Measurements from ENCODE around the gene LRMDA.

LRMDA gene

DNA sequence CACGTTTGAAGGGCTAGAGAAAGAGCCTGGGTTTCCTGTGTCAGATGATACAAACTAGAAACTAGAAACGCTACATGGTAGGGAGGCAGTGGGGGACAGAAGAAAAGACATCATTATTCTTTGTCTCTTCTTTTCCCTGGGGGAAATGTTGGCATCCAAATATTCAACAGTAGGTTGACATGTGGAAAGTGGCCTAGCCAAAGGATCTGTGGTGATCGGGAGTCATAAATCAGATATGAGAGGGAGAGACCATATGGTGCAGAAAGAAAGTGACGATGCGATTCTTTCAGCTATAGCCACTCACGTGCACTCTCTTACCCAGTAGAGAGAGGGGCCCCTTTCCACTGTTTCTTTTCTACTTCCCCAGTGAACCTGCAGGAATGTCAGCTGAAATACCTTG is 964.7 kb downstream of the LRMDA start:
- DNase-seq: no peak

DNA sequence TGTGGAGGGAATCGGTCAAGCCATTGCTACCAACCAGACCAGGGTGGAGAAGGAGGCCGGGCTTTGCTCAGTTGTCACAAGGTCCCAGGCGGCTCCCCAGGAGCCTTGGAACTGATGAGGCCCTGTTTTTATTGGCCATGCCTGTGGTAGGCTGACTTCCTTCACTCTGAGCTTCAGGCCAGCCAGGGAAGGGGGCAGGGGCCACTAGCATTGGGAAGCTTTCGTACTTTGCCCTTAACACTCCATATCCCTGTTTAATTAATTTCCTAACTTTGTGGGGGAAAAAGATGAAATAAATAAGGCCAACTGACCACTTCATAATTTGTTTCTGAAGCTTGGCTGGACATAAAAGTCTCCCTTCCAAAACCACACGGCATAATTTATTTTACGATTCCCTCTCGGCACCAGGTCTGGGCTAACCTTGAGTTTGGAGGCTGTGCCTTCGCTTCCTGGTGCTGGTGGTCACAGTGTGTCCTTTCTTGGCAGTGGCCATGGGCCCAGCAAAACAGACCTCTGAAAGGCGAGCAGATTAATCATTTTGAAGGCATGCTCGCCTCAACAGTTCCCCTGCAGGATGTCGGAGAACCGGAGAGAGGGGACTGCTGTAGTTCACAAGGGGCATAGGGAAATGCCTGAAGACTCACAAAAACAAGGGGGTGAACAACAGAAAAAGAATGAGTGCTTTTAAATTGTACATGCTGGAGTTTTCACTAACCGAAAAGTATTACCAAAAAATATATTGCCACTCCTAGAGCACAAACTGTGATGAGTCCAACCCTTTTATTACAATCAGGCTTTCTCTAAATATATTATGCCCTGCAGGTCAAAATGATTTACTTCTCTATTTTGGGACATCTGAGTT is 966.0 kb downstream of the LRMDA start:
- DNase-seq: no peak

DNA sequence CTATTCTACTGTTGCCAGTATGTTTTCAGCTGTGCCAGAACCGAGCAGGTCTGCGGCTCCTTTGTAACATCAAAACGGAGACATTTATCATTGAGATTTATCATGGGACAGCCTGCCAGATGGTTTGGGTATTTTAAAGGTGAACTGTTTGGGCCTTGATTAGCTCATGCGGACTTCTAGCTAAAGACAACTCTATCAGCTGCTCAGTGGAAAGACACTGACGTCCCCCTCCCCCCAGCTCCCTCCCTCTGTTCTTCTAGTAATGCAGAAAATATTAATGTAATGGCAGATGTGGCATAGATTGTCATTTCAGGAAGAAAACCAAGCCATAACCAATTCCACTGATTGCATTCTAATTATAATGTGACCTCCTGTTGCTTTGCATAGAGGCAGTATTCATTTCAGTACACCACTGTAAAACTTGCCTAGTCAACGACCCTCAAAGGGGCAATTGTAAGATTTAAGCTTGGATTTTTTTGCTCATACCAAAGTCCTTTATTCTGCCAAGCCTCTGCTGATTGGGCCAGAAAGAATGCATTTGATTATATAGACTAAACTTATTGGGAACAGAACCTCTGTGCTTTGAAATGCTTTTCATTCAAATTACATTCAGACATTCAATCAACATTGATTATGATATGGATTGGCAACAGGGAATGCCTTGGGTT is 966.8 kb downstream of the LRMDA start:
- DNase-seq: no peak

DNA sequence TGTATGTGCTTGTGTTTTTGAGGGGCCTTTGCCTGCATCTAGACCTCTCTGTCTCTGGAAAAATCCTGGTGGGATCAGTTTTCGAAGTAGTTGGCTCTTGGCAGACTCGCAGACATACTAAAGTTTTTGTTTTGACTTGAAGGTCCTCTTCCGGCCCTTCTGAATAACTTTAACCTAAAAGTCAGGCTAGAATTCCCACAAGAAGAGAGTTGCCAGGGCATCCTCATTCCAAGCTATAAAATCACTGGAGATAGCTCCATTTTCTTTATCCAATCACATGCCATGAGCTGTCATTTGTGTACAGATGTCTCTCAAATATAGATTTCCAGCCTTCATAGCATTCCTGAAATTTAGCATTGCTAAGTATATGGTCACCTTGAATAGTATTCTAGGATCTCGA is 967.8 kb downstream of the LRMDA start:
- no peak for DNase-seq

DNA sequence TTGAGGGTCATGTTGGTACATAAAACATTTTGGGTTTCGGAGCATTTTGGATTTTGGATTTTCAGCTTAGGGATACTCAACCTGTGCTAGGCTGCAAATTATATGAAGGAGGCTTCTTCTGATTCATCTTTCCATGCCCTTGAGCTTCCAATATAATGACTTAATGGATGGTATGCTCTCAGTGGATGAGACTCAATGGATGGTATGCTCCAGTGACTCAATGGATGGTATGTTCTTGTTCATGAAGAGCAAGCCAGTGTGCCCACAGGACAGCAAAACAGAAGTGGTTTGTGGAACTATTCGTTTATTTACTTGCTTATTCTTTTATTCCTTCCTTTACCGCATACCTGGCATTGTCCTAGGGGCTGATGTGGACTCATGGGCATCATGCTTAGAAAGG is 969.6 kb downstream of the LRMDA start:
- DNase-seq: no peak

DNA sequence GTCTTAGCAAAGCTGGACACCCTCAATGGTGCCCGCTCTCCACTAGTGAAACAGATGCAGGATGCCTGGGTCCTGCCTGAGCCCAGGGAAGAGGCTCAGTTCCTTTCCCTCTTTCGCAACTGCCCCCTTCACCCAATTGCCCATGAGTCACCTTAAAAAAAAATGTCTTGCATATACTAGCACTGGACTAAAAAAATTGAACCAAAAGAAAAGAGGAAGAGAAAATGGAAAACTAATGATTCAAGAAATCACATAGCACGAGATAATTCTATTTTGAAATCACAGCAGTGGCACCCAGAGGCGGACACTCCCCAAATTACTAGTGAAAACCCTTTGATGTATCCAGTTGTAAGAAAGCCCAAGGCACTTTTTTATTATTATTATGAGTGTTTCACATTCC is 972.5 kb downstream of the LRMDA start:
- no peak for DNase-seq

DNA sequence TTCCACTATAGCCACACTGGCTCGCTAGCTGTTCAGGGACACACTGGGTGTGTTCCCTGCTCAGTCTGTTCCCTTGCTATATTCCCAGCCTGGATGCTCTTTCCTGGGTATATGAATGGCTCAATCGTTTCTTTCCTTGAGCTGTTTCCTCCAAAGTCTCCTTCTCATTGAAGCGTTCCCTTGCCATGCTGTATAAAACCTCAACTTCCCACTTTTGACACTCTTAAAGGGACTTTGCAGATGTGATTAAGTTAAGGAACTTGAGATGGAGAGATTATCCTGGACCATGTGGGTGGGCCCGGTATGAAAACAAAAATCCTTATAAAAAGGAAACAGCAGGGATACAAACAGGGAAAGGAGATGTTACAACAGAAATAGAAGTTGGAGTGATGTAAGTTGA is 973.1 kb downstream of the LRMDA start:
- no peak for DNase-seq

DNA sequence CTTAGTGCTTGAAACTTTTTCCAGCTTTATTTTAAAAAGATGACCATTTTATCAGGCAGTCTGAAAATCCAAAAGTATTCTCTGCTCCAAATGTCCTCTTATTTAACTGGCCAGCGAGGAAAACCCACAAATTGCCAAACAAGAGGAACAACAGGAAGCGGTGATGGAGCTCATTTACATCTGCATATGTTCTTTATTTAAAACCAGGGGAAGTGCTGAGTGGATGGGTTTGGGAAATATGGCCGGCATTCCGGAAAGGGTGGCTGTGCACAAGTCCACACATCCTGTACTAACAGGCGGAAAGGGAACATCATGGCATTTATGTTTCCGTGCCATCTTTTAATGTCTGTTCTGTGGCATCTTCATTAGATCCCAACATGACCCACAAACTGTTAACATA is 974.5 kb downstream of the LRMDA start:
- no peak for DNase-seq

DNA sequence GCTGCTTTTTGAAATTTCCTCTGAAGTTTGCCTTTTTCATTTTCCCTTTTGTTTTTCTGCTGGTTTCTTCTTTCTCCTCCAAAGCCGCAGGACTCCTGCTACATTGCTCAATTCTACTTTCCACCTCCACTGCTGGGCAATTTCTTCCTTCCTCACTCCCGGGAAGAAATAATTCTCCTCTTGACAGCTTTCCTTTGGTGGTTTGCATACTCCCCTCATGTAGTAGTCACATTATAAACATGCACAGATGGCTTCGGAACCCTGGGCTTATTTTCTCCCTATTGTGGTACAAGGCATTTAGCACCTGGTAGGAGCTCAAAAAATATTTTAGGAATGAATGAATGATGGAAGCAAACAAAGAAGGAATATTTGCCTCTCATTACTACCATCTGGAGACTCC is 977.2 kb downstream of the LRMDA start:
- DNase-seq: no peak

DNA sequence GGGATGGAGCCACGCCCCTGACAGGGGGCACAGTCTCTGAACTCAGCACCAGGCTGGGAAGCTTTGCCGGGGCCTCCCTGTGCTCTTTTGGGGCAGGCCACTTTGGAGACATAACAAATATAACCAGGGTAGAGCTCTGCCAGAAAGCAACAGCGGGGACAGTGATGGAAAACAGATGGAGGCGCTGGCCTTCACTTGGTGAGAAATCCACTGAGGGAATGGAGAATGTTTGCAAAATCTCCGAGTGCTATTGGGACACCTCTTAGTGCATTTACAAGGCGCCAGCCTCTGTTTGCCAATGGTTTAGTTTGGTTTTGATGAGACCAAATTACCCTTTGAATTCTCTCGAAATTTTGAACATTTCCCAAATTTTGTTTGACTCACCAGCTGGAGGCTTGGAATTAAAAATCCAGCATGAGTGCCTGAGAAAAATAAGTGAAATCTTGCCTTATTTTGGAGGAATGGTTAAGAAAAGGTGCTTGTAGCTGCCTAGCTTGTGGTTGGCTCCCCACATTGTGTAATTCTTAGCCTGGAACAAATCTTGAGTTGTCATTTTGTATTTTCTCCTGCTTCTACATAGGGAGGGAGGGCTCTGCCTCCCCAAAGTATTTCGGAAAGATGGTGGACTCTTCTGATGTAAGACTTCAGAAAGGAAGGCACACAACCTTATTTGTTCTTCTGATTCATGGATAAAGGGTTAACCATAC is 980.5 kb downstream of the LRMDA start:
- no peak for DNase-seq

DNA sequence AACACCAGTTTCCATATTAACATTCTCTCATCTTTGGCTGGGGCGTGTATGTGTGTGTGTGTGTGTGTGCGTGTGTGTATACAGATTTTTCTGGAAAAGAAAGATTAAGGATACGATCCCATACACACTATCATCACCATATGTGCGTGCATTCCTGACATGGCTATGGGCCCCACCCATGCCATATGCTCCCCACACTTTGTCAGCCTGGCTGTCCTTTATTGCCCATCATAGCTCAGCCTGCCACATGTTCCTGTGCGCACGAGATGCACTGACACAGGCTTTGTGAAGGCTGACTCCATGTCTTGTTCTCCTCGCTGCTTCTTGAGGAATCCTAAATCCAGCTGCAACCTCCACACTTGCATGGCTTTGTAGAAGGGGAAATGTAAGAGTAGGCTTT is 984.1 kb downstream of the LRMDA start:
- DNase-seq: no peak

DNA sequence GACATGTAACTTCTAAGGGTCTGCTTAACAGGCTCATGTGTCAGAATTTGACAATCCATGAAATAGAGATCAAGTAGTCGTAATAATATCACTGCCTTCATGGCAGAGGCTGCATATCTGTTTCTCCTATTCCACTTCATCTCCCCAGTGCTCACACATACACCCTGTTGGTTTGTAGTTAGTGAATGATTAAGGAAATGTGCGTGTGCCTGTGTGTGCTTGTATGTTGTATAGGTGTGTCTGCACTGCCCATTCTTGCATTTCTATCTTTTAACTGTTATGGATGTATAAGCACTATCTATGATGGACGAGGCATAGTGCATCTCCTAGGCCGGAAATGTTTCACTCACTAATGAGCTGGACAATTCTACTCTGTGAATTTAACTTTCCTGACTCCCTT is 985.2 kb downstream of the LRMDA start:
- no peak for DNase-seq

DNA sequence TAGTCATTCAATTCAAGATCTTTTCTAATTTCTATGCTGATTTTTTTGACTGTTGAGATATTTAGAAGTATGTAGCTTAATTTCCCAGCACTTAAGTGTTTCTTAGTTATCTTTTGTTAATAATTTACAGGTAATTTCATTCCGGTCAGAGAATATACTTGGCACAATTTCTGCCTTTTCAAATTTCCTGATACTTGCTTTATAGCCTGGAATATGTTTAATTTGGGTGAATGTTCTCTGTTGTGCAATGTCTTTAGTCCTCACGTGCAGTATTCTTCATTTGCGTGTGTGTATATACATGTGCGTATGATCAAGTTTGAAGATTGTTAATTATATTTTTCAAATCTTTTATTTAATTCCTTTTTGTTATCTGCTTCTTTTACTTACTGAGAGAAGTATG is 989.3 kb downstream of the LRMDA start:
- DNase-seq: no peak

DNA sequence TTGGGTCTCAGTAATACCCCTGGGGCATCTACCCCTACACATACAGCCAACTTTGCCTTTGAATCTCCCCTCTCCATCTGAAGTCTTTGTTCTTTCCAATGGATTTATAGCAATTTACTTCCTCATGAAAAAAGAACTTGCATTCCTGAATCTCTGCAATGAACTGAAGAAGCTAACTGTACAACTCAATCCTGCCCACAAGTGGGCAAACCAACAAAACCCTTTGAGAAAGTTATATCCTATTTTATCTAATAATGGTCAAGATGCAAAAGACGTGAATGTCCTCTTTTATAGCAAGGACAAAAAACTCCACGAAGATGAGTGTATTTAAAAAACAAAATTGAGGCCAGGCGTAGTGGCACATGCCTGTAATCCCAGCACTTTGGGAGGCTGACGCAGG is 991.3 kb downstream of the LRMDA start:
- no peak for DNase-seq

DNA sequence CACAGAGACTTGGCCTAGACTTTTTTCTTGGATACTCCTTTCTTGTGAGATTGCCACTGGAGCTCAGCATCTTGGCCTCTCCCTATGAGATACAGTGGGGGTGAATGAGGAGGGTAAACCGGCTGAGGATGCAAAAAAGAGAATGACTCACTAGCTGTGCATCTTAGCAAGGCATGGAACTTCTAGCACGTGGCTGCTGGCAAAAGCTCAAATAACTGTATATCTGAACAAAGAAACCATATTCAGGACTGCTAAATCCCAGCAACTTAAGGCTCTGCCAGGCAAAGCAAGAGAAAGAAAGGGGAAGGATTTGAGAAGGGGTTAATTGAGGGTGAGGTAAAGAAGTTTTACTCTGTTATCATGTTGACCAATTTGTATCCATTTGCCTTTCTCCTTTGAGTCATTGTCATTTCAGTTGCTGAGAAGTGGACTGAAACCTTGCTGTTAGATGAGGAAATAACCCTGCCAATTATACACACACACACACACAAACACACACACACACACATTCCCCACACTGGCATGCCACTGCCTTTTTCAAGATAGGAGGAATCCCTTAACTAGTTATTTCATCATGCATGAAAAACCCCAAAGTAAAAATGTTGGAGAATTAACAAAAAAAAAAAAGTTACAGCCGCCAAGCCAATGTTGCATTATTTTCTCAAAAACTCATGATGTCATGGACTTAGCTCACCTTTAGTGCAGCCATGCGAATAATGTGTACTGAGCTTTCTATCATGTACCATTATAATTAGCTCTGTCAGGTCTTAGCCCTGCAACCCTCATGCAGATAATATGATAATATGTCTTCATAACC is 997.3 kb downstream of the LRMDA start:
- DNase-seq: no peak

DNA sequence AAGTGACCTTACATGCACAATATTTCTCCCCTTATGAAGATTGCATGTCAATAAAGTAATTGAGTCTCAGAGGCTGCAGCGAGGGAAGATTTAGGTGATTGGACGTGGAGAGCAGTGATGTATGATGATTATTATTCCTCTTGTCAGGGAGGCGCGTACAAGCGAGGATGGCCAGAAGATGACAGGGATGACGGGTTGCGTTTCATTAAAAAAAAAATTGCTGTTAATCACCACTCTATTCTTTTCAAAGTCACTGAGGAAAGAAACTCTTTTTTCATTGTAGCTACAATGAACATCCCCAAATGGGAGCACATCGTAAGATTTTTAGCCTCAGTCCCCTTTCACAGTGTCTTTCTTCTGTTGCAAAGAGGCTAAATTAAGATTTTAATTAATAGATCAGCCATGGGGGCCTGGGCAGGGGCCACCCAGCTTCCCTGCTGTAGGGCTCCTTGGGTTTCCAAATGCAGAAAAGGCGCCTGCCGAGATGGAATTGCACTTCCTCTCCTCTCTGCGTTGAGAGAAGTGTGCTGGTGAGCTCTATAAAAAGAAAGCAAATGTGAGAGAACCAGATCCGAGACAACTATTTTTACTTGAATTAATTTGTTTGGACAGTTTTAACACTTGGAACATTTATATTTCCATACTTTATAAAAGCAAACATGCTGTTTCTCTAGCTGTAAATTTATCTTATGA is 998.1 kb downstream of the LRMDA start:
- DNase-seq: no peak

DNA sequence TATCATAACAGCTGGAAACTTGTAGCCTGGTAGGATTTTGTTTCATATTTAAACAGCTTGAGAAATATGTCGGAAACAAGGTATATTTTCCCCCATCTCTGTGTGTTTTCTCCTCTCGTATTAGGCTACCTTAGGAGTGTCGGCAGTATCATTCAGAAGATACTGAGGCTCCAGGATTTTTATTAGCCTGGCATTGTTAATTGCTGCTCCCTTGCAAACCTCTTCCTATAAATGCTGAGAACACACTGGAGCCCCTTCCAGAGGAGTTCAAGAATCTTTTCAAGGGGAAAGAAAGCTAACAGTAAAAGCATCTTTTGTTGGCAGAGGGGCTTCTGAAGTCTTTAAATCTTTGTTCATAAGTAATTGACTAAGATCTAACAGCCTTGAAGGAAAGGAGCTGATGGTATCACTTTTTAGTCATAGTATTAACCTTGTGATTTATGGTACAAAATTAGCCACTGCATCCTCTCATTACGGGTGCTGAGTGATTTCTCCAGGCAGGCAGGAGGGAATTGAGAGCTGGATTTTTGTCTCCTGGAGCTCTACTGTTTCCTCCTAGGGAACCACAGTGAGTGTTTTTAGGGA is 998.7 kb downstream of the LRMDA start:
- no peak for DNase-seq

DNA sequence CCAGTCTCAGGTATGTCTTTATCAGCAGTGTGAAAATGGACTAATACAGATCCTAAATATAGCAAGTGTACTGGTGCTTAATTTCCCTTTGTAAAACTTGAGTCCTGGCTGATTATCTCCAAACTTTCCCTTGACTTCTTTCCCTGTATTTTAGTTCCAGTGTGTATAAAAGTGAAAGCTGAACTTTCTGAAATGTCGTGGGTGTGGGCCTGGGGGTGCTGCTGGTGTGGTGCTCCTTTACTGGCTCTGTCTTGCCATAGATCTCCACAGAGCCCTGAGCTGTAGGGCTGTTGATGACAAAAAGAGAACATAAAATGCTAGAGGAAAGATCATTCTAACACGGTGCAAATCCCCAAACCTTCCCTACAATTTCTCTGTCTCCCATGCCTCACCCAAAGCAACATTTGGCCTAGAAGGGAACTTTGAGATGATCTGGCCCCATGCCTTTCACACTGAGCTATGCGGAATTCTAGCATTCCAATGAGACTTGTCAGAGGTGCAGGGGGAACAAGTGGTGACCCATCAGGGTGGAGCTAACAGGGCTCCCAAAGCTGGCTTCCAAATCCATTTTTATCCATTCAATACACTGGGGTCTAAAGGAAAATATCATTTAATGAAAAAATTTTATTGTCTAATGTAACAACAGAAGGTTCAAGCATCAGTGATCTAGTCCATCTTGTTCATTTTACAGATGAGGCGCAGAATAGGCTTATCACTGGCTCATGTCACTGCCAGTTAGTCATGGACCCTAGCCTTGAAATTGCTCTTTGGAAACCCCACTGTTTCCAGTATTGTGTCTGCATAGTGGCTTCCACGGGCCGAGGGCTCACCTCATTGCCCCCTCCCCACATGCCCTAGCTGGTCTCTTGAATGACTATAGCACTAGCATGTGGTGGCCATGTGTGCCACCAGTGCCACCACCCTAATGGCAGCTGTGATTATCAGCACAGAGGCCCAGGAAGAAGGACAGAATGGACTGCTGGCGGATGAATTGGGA is 1000.9 kb downstream of the LRMDA start:
- DNase-seq: no peak

DNA sequence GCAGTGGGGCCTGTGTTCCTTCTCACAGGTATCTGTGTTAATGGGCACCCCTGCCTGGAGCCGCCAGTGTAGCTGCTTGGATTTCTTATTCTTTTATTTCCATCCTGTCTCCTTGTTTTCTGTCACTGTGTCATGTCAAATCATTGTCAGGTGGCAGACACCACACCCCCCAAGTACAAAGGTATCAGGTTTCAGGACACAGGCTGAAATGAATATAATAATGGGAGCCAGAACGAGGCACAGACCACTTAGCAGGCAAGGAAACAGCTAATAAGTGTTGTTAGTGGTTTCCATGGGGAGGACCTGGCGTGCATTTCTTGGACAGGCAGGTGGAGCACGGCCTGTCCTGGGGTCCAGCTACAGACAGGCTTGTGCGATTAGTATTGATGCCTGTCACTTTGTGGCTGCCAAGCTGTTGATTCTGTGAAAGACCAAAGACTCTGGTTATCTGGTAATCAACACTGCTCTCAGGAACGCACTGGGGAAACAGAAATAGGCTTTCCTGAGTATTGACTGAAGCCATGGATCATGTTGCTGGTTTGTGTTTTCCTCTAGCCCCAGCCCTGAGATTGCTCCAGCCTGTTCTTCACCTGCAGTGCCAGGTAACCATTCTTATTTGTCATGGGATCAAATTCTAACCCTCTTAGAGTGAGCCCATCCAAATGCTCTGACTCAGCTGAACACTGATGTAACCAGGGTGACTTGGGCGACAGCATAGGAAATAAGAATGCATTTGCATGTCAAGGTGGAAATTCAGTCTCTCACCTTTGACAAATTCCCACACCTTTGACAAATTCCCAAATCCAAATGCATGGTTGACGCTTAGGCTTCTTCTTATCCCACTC is 1002.0 kb downstream of the LRMDA start:
- no peak for DNase-seq

DNA sequence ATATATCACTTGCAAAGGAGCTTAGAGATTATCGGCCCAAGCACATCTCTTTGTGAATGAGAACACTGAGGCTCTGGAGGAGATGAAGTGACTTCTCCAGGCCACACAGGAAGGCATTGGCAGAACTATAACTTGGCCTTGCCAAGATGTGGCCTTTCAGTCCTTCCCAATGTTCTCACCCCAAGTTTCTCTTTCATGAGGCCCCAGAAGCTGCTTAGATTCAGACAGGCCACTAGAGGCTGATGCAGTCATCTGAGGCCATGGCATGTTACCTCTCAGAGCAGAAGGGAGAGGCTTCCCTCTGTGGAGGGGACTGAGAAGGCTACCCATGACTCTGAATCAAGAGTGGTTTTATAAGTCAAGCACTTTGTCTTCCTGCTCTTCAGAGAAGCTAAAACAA is 1003.7 kb downstream of the LRMDA start:
- DNase-seq: no peak

Data from cerebellar nuclear complex (tissue), 1 donor.